HCT116 (cell line): ENCODE results near the gene PTGER3. TPM values are rescaled to one million over a fixed set of nuclear protein-coding genes. Genes with fewer than 3 reads are reported as not detected.

Experiments
- ATAC-seq: fragments of 200-7000 bp; cut with Tn5 transposase; 2 replicates; pipeline ENCODE4 v1.9.1; 2020; ENCODE audit warnings: mild to moderate bottlenecking, moderate library complexity
- BruUV-seq: library from RNA; stranded (reverse); fragments of 400-500 nt; replicated peaks from 2 replicates; lab custom pipeline; 2021; lab: Mats Ljungman, UMichigan
- CTCF ChIA-PET: fragments of 300-600 bp; sonication (Branson Sonifier 250); formaldehyde crosslinking; loops from one replicate; lab custom pipeline; 2021; ENCODE audit warnings: antibody characterized with exemption; lab: Charles Lee
- POLR2A ChIA-PET: fragments of 300-600, 350-600 bp; sonication (Branson Sonifier 250); formaldehyde crosslinking; loops from one replicate; lab custom pipeline; 2021; ENCODE audit warnings: antibody characterized with exemption; lab: Charles Lee
- RAD21 ChIA-PET, 2 experiments: fragments of 300-600 bp; sonication (Branson Sonifier 250); formaldehyde crosslinking; loops; one replicate each; lab custom pipeline; 2023; ENCODE audit warnings: low total read pairs in 2 of 2; ENCODE audit not compliant: uncharacterized antibody in 2 of 2, unreplicated experiment in 2 of 2, low non-redundant PET in 1 of 2; lab: Charles Lee
- DNase-seq: peaks from one replicate; pipeline ENCODE4 v3.0.0-alpha.2; 2010; ENCODE audit warnings: low read depth, low spot score
- H2AFZ ChIP-seq: fragments of 200-600 bp; shearing (Covaris generic), sonication (generic); 2 replicates; pipeline ENCODE4 v1.6.1; 2017; ENCODE audit warnings: low read depth, mixed run types, mixed read lengths, antibody characterized with exemption, low read length; ENCODE audit not compliant: poor library complexity, severe bottlenecking
- H3K27ac ChIP-seq: 2 replicates; pipeline ENCODE4 v1.5.1; 2012; ENCODE audit warnings: low read depth, low read length
- H3K27me3 ChIP-seq: fragments of 200-600 bp; sonication (generic); 2 replicates; pipeline ENCODE4 v1.6.1; 2016; ENCODE audit warnings: mixed run types, low read length, mixed read lengths; ENCODE audit not compliant: insufficient read depth
- H3K36me3 ChIP-seq, 2 experiments: fragments of 200-500 bp in 1 of 2; fragments of 200-600 bp in 1 of 2; sonication (Bioruptor generic) in 1 of 2; sonication (generic) in 1 of 2; 2 replicates each; pipeline versions ENCODE4 v1.5.1 to v1.6.1; 2014 to 2016; ENCODE audit warnings: low read length in 2 of 2, inconsistent platforms in 1 of 2, mixed read lengths in 1 of 2, mixed run types in 1 of 2; ENCODE audit not compliant: insufficient read depth in 2 of 2, control insufficient read depth in 1 of 2
- H3K4me1 ChIP-seq, 2 experiments: fragments of 200-600 bp in 1 of 2; sonication (generic) in 1 of 2; 2 replicates each; pipeline versions ENCODE4 v1.5.1 to v1.6.1; 2012 to 2017; ENCODE audit warnings: low read length in 2 of 2, inconsistent platforms in 1 of 2, mild to moderate bottlenecking in 1 of 2, mixed read lengths in 1 of 2, mixed run types in 1 of 2, moderate library complexity in 1 of 2; ENCODE audit not compliant: insufficient read depth in 2 of 2, control insufficient read depth in 1 of 2
- H3K4me2 ChIP-seq: fragments of 200-600 bp; sonication (generic); 2 replicates; pipeline ENCODE4 v1.6.1; 2017; ENCODE audit warnings: mixed run types, low read length, mixed read lengths
- H3K4me3 ChIP-seq, 2 experiments: fragments of 200-600 bp in 1 of 2; sonication (generic) in 1 of 2; replicated peaks in 1 of 2; 2 replicates each; pipeline ENCODE4 v1.5.1; 2011 to 2016; ENCODE audit warnings: low read length in 2 of 2, control low read depth in 1 of 2, low read depth in 1 of 2, mild to moderate bottlenecking in 1 of 2, mixed read lengths in 1 of 2, mixed run types in 1 of 2
- H3K79me2 ChIP-seq: fragments of 200-600 bp; sonication (generic); 2 replicates; pipeline ENCODE4 v1.6.1; 2017; ENCODE audit warnings: mild to moderate bottlenecking, mixed run types, low read length, moderate library complexity, mixed read lengths; ENCODE audit not compliant: insufficient read depth
- H3K9ac ChIP-seq: fragments of 200-600 bp; sonication (generic); 2 replicates; pipeline ENCODE4 v1.6.1; 2016; ENCODE audit warnings: low read length, mixed read lengths
- H3K9me2 ChIP-seq: fragments of 200-600 bp; sonication (generic), shearing (Covaris generic); 2 replicates; pipeline ENCODE4 v1.6.1; 2017; ENCODE audit warnings: mixed run types, mild to moderate bottlenecking, moderate library complexity; ENCODE audit not compliant: insufficient read depth
- H3K9me3 ChIP-seq, 2 experiments: fragments of 200-500 bp in 1 of 2; fragments of 200-600 bp in 1 of 2; sonication (Bioruptor generic) in 1 of 2; sonication (generic) in 1 of 2; 2 replicates each; pipeline ENCODE4 v1.6.1; 2014 to 2017; ENCODE audit warnings: low read length in 2 of 2, mixed read lengths in 2 of 2, inconsistent platforms in 1 of 2, low read depth in 1 of 2, mild to moderate bottlenecking in 1 of 2, mixed run types in 1 of 2, moderate library complexity in 1 of 2; ENCODE audit not compliant: control insufficient read depth in 1 of 2, insufficient read depth in 1 of 2
- H4K20me1 ChIP-seq: fragments of 200-600 bp; sonication (generic), shearing (Covaris generic); 2 replicates; pipeline ENCODE4 v1.6.1; 2017; ENCODE audit warnings: mixed run types, mild to moderate bottlenecking, moderate library complexity; ENCODE audit not compliant: insufficient read depth
- ATF3 ChIP-seq: IDR thresholded peaks from 2 replicates; pipeline ENCODE4 v1.6.1; 2012
- CBX3 ChIP-seq: IDR thresholded peaks from 2 replicates; pipeline ENCODE4 v1.6.1; 2012; ENCODE audit warnings: low read depth
- CEBPB ChIP-seq: IDR thresholded peaks from 2 replicates; pipeline ENCODE4 v1.6.1; 2012; ENCODE audit warnings: low read depth
- CTCF ChIP-seq, 3 experiments: fragments of 200-600 bp in 1 of 3; sonication (generic) in 1 of 3; IDR thresholded peaks in 2 of 3; conservative IDR thresholded peaks in 1 of 3; 2 replicates each; pipeline ENCODE4 v1.5.1; 2012 to 2017; ENCODE audit warnings: low read depth in 2 of 3, low read length in 2 of 3, antibody characterized with exemption in 1 of 3, borderline replicate concordance in 1 of 3, control low read depth in 1 of 3, mild to moderate bottlenecking in 1 of 3, mixed read lengths in 1 of 3, mixed run types in 1 of 3, moderate library complexity in 1 of 3; ENCODE audit not compliant: insufficient read depth in 1 of 3
- EGR1 ChIP-seq: IDR thresholded peaks from 2 replicates; pipeline ENCODE4 v1.6.1; 2012; ENCODE audit warnings: low read depth
- ELF1 ChIP-seq: IDR thresholded peaks from 2 replicates; pipeline ENCODE4 v1.6.1; 2012; ENCODE audit warnings: low read depth, borderline replicate concordance
- EZH2 ChIP-seq: fragments of 200-600 bp; sonication (generic); IDR thresholded peaks from 2 replicates; pipeline ENCODE4 v1.6.1; 2017; ENCODE audit warnings: antibody characterized with exemption, mixed run types
- EZH2phosphoT487 ChIP-seq: fragments of 200-600 bp; IDR thresholded peaks from 2 replicates; pipeline ENCODE4 v1.6.1; 2018; ENCODE audit warnings: antibody characterized with exemption, borderline replicate concordance
- JUND ChIP-seq: IDR thresholded peaks from 2 replicates; pipeline ENCODE4 v1.6.1; 2012
- MAX ChIP-seq: IDR thresholded peaks from 2 replicates; pipeline ENCODE4 v1.6.1; 2012
- POLR2A ChIP-seq: IDR thresholded peaks from 2 replicates; pipeline ENCODE4 v1.7.0; 2011; ENCODE audit warnings: borderline replicate concordance; ENCODE audit not compliant: insufficient read depth, insufficient read length; ENCODE audit errors: extremely low read depth
- POLR2AphosphoS5 ChIP-seq: IDR thresholded peaks from 2 replicates; pipeline ENCODE4 v1.6.1; 2011; ENCODE audit warnings: mild to moderate bottlenecking, low read depth, low read length, moderate library complexity
- RAD21 ChIP-seq: IDR thresholded peaks from 2 replicates; pipeline ENCODE4 v1.6.1; 2012; ENCODE audit warnings: low read depth, mild to moderate bottlenecking
- REST ChIP-seq: IDR thresholded peaks from 2 replicates; pipeline ENCODE4 v1.6.1; 2012; ENCODE audit warnings: low read depth
- SIN3A ChIP-seq: IDR thresholded peaks from 2 replicates; pipeline ENCODE4 v1.6.1; 2012; ENCODE audit warnings: low read depth
- SP1 ChIP-seq: IDR thresholded peaks from 2 replicates; pipeline ENCODE4 v1.6.1; 2012; ENCODE audit warnings: low read depth
- SRF ChIP-seq: IDR thresholded peaks from 2 replicates; pipeline ENCODE4 v1.6.1; 2012; ENCODE audit warnings: low read depth
- TCF7L2 ChIP-seq: IDR thresholded peaks from 2 replicates; pipeline ENCODE4 v1.7.0; 2011; ENCODE audit warnings: borderline replicate concordance, inconsistent platforms; ENCODE audit not compliant: insufficient read depth, insufficient read length; ENCODE audit errors: extremely low read depth
- ZBTB33 ChIP-seq: IDR thresholded peaks from 2 replicates; pipeline ENCODE4 v1.6.1; 2011; ENCODE audit warnings: mild to moderate bottlenecking, low read length, moderate library complexity; ENCODE audit not compliant: insufficient replicate concordance; ENCODE audit errors: extremely low read depth
- ZNF274 ChIP-seq: fragments of 200-500 bp; sonication (Bioruptor generic); IDR thresholded peaks from 2 replicates; pipeline ENCODE4 v1.6.1; 2014; ENCODE audit warnings: mild to moderate bottlenecking, low read depth, low read length, inconsistent platforms
- intact Hi-C: fragments of 100-400 bp; cut with micrococcal nuclease; formaldehyde crosslinking; loops from 2 replicates; pipeline ENCODE4 v1.10.0; 2022
- total RNA-seq: library from RNA; stranded (reverse); gene quantifications from one replicate; pipeline ENCODE4 v1.2.1, GENCODE V29; 2021; ENCODE audit not compliant: unreplicated experiment

PTGER3 gene
- total RNA-seq, 1 experiment from 2014 or later = 0.05 TPM

DNA sequence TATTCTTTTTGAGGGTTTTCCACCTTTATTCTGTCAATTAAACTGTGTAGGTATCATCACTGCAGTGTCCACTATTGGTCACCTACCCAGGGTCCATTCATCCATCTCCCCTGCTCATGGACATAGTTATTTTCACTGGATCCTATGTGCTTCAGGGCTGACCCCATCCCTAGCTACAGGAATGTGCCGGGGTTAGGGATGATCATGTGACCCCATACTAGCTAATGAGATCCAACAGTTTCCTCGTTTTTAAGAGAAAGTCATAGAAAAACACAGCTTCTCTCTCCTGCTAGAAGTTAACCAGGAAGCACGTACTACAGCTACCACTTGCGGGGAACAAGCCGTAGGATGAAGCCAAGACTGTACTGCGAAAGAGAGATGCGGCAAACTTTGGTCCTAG lies 19.6 kb downstream of the PTGER3 start:
- ChIA-PET POLR2A (no interaction called here), RAD21 (no interaction called here), CTCF (no interaction called here)
- H3K36me3 ChIP-seq = no peaks in the 10 kb centered on the region
- no peaks in the 10 kb centered on the region for H3K79me2 ChIP-seq
- no peak overlapping the region for H3K4me3 ChIP-seq
- no peak overlapping the region for H3K27ac ChIP-seq
- DNase-seq (no peak), ATAC-seq (no peak)
- H3K9ac ChIP-seq = no peak overlapping the region
- no peaks in the 10 kb centered on the region for H4K20me1 ChIP-seq
- H3K4me1 ChIP-seq = no peaks in the 10 kb centered on the region
- no peaks in the 10 kb centered on the region for H3K9me3 ChIP-seq
- intact Hi-C loops = no loop called here
- no TSS peak for BruUV-seq
- no peak overlapping the region for H2AFZ ChIP-seq
- H3K27me3 ChIP-seq = peaks cover 53% of the 10 kb centered on the region
- no peaks in the 10 kb centered on the region for H3K9me2 ChIP-seq
- TF ChIP-seq TCF7L2 = no peak
- TF ChIP-seq RAD21 = no peak
- TF ChIP-seq CBX3 = no peak
- TF ChIP-seq EGR1 = no peak
- no peak for TF ChIP-seq ATF3
- TF ChIP-seq SP1 = no peak
- no peak for TF ChIP-seq SRF
- TF ChIP-seq JUND = no peak
- no peak for TF ChIP-seq ZBTB33
- no peak for TF ChIP-seq EZH2
- TF ChIP-seq POLR2A = no peak
- TF ChIP-seq ELF1 = no peak
- TF ChIP-seq POLR2AphosphoS5 = no peak
- no peak for TF ChIP-seq REST
- TF ChIP-seq EZH2phosphoT487 = no peak
- no peak for TF ChIP-seq CEBPB
- no peak for TF ChIP-seq MAX
- no peak for TF ChIP-seq SIN3A
- no peak for TF ChIP-seq CTCF (IDR thresholded peaks at IDR 0.05 in 2 of 3, conservative IDR thresholded peaks at IDR 0.05 in 1 of 3; ENCODE audit: borderline replicate concordance in 1 of 3, insufficient read depth in 1 of 3, low read depth in 2 of 3, low read length in 2 of 3)
- no peak for TF ChIP-seq ZNF274
- H3K4me2 ChIP-seq = no peak overlapping the region
